Measurements from ENCODE around the gene C1QL4. TPM values are rescaled to one million over a fixed set of nuclear protein-coding genes. Genes with fewer than 3 reads are reported as not detected.
A peak's percentile ranks its signal among the peaks of the same experiment; 100 is the strongest.

Gene C1QL4
- total RNA-seq, 6 experiments from 2014 or later = not detected

DNA sequence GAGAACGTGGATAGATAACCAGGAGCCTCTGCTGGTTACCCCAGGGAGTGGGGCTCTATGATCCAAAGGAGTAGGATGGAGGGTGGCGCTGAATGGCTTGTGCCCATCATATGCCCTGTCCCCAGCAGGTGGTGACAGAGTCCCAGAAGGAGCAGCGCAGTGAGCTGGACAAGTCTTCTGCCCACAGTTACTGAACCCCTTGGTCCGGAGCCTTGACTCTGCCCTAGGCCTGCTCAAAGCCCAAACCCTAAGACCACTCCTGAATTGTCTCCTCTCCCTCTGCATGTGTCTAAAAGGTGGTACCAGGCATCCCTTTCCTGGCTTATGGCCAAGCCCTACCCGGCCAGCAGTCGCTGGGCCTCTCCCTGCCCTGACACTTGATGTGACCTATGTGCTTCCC, 38.8 kb downstream of the C1QL4 start:
- TF ChIP-seq POLR2A (IDR thresholded peaks at IDR 0.05) = no peak
- TF ChIP-seq, protein P1, sequence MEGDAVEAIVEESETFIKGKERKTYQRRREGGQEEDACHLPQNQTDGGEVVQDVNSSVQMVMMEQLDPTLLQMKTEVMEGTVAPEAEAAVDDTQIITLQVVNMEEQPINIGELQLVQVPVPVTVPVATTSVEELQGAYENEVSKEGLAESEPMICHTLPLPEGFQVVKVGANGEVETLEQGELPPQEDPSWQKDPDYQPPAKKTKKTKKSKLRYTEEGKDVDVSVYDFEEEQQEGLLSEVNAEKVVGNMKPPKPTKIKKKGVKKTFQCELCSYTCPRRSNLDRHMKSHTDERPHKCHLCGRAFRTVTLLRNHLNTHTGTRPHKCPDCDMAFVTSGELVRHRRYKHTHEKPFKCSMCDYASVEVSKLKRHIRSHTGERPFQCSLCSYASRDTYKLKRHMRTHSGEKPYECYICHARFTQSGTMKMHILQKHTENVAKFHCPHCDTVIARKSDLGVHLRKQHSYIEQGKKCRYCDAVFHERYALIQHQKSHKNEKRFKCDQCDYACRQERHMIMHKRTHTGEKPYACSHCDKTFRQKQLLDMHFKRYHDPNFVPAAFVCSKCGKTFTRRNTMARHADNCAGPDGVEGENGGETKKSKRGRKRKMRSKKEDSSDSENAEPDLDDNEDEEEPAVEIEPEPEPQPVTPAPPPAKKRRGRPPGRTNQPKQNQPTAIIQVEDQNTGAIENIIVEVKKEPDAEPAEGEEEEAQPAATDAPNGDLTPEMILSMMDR (IDR thresholded peaks at IDR 0.05) = peak in 3 of 4 donors; percentile 18 to 35 (median 25)
- Histone ChIP-seq H3K9me3 (no peaks in the 10 kb centered on the region), H3K4me3 (no peak overlapping the region), H3K27ac (no peak overlapping the region), H3K36me3 (no peaks in the 10 kb centered on the region), H3K4me1 (no peaks in the 10 kb centered on the region), H3K27me3 (peaks cover 14 to 25% of the 10 kb centered on the region in 2 donors)
- DNase-seq (no peak), ATAC-seq (peak; percentile 34 to 59 (median 50))
- intact Hi-C loops (cut with DNase I) = no loop called here
- WGBS (ENCODE audit: insufficient coverage, low coverage, low lambda C conversion rate, missing lambda C conversion rate) = 42% methylated on average over 4 of the region's 6 CpGs

DNA sequence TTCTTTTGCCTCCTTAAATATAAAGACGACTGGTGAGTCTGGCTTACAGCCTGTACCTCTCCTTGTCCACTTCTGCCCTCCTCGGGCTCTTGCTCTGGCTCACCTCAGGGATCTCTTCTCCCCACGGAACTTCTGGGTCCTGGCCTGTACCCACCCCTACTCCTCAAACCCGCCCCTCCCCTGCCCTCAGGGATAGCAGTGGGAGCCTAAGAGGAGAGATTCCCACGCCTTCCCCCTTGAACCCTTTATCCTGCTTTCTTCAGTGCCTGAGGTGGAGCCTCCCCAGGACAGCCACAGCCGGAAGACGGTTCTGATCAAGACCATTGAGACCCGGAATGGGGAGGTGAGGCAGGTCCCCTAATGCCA, 39.3 kb downstream of the C1QL4 start:
- WGBS (ENCODE audit: insufficient coverage, low coverage, low lambda C conversion rate, missing lambda C conversion rate) = 18% methylated on average over 6 of the region's 8 CpGs
- Histone ChIP-seq H3K36me3 (no peaks in the 10 kb centered on the region), H3K4me3 (no peak overlapping the region), H3K9me3 (no peaks in the 10 kb centered on the region), H3K4me1 (no peaks in the 10 kb centered on the region), H3K27ac (no peak overlapping the region), H3K27me3 (peaks cover 14 to 25% of the 10 kb centered on the region in 2 donors)
- TF ChIP-seq, protein P1 (IDR thresholded peaks at IDR 0.05) = no peak
- TF ChIP-seq POLR2A (IDR thresholded peaks at IDR 0.05) = no peak
- no peak for ATAC-seq
- DNase-seq = no peak
- intact Hi-C loops (cut with DNase I) = no loop called here

DNA sequence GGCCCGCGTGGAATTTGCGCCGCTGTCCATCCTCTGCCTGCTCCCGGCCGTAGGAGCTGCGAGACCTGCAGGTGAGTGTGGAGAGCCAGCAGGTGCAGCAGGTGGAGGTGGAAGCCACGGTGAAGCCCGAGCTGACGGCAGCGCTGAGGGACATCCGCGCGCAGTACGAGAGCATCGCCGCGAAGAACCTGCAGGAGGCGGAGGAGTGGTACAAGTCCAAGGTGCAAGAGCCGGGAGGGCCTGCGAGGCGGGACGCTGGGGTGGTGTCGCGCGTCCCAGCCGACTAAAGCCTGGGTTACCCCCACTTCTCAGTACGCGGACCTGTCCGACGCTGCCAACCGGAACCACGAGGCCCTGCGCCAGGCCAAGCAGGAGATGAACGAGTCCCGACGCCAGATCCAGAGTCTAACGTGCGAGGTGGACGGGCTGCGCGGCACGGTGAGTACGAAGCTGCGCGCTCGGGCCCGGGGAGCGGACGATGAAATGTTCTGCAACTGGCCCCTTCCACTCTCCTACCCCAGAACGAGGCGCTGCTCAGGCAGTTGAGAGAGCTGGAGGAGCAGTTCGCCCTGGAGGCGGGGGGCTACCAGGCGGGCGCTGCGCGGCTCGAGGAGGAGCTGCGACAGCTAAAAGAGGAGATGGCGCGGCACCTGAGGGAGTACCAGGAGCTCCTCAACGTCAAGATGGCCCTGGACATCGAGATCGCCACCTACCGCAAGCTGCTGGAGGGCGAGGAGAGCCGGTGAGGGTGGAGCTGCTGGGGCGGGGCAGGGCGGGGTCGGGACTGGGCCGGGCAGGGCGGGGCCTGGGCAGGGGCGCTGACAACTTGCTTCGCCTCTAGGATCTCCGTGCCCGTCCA, 39.9 kb downstream of the C1QL4 start:
- H3K4me3 ChIP-seq = no peak overlapping the region
- no peaks in the 10 kb centered on the region for H3K9me3 ChIP-seq
- H3K27ac ChIP-seq = no peak overlapping the region
- no peaks in the 10 kb centered on the region for H3K4me1 ChIP-seq
- peaks cover 14 to 25% of the 10 kb centered on the region in 2 donors for H3K27me3 ChIP-seq
- intact Hi-C loops (cut with DNase I) = no loop called here
- DNase-seq = no peak
- 4% methylated on average over 14 of the region's 77 CpGs for WGBS (ENCODE audit: insufficient coverage, low coverage, low lambda C conversion rate, missing lambda C conversion rate)
- TF ChIP-seq, protein P1 (IDR thresholded peaks at IDR 0.05) = no peak
- no peak for TF ChIP-seq POLR2A (IDR thresholded peaks at IDR 0.05)
- peak in 3 of 4 donors; percentile 17 to 58 (median 37) for ATAC-seq
- no peaks in the 10 kb centered on the region for H3K36me3 ChIP-seq

DNA sequence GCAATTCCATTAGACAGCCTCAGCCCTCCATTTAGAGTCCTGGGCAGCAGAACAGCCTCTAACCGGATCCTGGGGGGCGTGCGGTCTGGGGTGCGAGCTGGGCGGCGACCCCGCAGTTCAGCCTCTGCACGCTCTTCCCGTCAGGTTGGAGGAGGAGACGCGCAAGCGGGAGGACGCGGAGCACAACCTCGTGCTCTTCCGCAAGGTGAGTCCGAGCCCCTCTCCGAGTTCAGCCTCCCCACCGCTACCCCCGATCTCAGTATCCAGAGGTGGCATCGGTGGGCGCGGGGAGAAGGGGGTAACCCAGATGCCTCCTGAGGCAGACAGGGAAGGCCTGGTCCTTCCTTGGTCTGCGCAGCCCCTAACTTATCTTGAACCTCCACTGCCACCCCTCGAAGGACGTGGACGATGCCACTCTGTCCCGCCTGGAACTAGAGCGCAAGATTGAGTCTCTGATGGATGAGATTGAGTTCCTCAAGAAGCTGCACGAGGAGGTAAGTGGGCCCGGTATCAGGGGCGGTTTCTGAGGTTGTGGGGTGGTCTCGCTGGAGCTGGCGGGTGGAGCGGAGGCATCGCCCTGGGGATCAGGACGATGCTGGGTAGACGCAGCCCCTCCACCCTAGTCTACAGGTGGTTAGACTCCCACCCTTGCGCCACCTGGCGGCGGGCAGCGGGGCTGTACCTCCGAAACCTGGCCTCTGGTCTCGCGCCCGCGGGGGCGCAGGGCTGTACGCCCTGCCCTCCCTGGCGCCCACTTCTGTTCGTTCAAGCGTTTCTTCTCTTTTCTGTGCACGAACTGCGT, 40.8 kb downstream of the C1QL4 start:
- no peaks in the 10 kb centered on the region for H3K9me3 ChIP-seq
- DNase-seq (peak in 1 of 3 donors; percentile 55), ATAC-seq (peak; percentile 49 to 72 (median 66))
- 31% methylated on average over 12 of the region's 54 CpGs for WGBS (ENCODE audit: insufficient coverage, low coverage, low lambda C conversion rate, missing lambda C conversion rate)
- no peaks in the 10 kb centered on the region for H3K4me1 ChIP-seq
- H3K36me3 ChIP-seq = no peaks in the 10 kb centered on the region
- H3K4me3 ChIP-seq = no peak overlapping the region
- intact Hi-C loops (cut with DNase I) = no loop called here
- H3K27me3 ChIP-seq = peaks cover 14 to 25% of the 10 kb centered on the region in 2 donors
- TF ChIP-seq POLR2A (IDR thresholded peaks at IDR 0.05) = no peak
- TF ChIP-seq, protein P1 (IDR thresholded peaks at IDR 0.05) = peak; percentile 50 to 75 (median 62)
- H3K27ac ChIP-seq = no peak overlapping the region
